Measurements from ENCODE around the gene HEPACAM.

Gene HEPACAM

DNA sequence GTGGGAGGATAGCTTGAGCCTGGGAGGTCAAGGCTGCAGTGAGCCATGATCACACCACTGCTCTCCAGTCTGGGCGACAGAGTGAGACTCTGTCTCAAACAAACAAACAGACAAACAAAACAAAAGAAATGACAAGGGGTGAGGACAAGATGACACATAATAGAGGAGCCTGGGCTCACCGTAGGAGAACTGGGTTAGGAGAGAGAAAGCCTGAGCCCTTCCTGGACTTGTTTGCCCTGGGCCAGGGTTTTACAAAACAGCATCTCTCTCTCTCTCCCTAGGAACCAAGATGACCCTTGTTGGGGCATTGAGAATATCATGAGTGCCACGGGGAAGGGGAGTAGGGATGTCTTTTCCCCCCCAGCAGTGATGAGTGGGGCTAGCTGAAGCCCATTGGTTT, 54.9 kb downstream of the HEPACAM start:
- DNase-seq: no peak

- DNase-seq: no peak
These were observed 55.6 kb downstream of the HEPACAM start for GRCh38 chr11:124880290-124880611.

GRCh38 chr11:124879493-124880289, 56.2 kb downstream of the HEPACAM start:
- DNase-seq: no peak

DNA sequence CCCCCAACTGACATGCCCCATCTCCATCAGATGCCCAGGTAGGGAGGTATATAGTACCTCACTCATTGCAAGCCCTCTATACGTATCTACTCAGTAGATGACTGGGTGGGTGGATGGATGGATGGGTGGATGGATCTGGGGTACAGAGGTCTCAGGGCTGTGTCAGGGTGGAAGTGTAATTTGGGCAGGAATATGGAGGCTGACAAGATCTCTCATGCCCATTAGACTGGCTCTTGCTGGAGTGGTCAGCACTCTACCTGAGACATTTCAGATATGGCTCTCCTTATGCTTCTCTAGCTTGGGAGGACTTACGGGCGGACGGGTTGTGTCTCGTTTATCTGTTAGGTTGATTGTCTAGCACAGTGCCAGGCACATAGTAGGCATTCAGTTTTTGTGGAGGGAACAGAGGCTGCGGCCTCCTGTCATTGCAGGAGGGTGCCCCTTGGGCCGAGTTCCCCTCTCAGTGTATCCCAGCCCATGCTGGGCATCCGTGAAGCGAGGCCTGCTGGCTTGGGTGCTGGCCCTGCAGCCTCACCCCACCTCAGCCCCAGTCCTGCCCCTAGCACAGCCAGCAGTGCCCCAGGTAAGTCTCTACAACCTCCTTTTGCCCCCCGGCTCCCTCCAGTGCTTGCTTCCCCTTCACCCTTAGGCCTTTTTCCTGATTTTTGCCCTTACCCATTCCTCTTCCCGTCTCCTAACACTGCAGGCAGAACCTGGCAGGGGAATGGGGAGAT, 56.9 kb downstream of the HEPACAM start:
- no peak for DNase-seq

DNA sequence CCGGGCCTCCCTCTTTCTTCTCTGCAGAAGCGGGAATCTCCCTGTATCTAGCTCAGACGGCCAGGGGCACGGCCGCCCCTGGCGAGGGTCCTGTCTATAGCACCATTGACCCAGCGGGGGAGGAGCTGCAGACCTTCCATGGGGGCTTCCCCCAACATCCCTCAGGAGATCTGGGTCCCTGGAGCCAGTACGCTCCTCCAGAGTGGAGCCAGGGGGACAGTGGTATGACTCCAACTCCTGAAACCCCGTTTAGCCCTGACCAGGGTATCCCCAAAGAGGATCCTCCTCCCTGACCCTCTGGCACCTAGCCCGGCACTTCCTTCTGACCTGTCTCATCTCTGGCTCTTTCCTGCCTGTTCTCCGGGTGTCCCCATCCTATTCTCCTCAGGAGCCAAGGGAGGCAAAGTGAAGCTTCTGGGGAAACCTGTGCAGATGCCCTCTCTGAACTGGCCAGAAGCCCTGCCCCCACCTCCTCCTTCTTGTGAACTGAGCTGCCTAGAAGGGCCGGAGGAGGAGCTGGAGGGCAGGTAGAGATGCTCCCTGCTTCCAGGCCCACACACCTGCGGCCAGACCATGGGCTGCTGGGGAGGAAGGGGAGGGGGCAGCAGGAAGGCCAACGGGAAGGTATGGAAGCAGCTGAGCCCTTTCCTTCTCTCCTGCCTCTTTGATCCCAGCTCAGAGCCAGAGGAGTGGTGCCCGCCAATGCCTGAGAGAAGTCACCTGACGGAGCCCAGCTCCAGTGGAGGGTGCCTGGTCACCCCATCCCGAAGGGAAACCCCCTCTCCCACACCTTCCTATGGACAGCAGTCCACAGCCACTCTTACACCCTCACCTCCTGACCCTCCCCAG, 57.7 kb downstream of the HEPACAM start:
- DNase-seq: no peak

DNA sequence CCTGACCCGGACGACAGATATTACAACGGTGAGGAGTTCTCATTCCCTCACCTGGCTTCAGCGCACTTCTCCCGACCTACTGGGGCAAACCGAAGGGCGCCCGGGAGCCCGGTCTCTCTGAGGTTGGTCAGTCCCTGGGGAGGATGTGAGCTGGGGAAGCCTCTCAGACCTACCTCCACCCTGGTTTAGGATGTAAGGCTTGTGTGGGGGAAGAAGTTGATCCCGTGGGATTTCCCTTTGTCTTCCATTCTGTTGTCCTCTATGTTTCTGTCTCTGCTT, 58.3 kb downstream of the HEPACAM start:
- DNase-seq: no peak

- no peak for DNase-seq
These were observed 58.8 kb downstream of the HEPACAM start for GRCh38 chr11:124876818-124877630.

GRCh38 chr11:124875943-124876817, 59.7 kb downstream of the HEPACAM start:
- DNase-seq: no peak

- DNase-seq: no peak
These were observed 60.4 kb downstream of the HEPACAM start for GRCh38 chr11:124875401-124875800.

DNA sequence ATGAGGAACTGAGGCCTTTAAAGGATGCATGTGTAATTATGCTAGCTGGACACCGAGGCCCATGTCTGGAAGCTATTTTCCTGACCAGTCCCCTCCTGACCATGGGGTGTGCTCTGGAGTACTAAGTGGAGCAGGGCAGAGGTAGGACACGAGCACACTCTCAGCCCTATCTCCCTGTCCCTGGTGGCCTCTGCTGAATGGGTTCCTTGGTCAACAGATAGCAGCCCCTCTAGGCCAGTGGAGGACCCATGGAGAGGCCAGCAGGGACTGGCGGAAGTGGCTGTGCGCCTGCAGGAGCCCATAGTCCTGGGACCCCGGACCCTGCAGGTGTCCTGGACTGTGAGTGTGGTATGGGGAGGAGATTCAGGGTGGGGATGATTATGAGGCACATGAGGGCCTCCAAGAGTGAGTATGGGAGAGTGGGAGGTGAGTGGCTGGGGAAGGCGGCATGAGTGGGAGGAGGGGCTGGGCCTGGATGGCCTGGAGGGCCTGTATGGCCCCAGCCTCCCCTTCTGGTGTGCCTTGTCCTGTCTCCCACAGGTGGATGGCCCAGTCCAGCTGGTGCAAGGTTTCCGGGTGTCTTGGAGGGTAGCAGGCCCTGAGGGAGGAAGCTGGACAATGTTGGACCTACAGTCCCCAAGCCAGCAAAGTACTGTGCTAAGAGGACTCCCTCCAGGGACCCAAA, 61.1 kb downstream of the HEPACAM start:
- no peak for DNase-seq

DNA sequence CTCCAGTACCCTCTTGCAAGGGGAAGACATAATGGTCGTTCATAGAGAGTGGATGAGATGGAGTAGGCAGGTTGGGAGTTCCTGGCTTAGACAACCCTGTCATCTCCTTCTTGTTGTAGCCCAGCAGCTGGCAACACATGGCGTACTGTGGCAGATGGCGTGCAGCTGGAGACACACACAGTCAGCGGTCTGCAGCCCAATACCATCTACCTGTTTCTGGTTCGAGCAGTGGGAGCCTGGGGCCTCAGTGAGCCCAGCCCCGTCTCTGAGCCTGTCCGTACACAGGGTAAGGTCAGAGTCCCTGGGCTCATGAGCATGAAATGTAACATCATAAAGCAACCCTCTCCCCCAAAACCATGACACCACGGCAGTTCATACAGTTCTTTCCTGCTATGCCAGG, 61.9 kb downstream of the HEPACAM start:
- no peak for DNase-seq

DNA sequence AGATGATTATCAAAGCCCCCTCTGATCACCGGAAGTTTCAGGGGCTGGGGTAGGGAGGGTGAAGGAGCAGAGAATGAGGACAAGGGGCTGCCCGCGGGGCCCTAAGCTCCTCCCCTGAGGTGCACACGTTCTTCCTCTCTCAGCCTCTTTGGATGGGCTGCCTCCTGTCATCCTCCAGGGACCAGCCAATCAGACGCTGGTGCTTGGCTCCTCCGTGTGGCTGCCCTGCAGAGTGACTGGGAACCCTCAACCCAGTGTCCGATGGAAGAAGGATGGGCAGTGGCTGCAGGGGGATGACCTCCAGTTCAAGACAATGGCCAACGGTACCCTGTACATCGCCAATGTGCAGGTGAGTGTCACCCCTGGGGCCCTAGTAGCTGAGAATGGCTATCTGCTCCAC, 63.1 kb downstream of the HEPACAM start:
- DNase-seq: no peak

- no peak for DNase-seq
These were observed 63.6 kb downstream of the HEPACAM start for GRCh38 chr11:124872280-124872679.

DNA sequence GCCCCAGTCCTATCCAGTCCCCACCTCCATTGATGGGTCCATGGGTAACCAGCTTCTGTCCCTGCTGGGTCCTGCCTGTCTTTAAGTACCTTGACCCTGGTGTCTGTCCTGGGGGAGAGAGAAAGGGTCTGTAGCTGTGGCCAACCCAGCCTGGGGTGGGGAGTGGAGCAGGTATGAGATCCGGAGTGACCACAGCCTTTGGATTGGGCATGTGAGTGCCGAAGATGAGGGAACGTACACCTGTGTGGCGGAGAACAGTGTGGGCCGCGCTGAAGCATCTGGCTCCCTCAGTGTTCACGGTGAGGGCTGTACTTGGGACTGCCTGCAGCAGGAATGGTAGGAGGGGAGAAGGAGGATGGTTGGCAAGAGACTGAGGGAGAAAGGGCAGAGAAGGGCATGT, 65.4 kb downstream of the HEPACAM start:
- no peak for DNase-seq

DNA sequence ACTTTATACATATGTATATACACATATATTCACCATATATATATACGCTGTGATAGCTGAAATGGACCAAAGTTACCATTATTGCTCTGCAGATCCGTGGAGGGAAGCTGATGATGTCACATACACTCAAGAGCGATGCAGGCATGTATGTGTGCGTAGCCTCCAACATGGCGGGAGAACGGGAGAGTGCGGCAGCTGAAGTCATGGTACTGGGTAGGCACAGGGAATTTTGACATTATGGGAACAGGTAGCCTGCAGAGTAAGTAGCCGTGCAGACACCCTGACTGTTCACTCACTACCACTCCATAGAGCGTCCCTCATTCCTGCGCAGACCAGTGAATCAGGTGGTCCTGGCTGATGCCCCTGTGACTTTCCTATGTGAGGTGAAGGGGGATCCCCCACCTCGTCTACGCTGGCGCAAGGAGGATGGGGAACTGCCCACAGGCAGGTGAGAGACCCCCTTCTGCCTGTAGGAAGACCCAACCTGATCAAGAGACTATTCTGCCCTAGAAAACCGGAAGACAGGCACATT, 65.9 kb downstream of the HEPACAM start:
- no peak for DNase-seq

GRCh38 chr11:124869331-124869730, 66.5 kb downstream of the HEPACAM start:
- DNase-seq: no peak
